Stomach (tissue), 9 donors: Measurements from ENCODE around the gene PNPLA6. TPM values are rescaled to one million over a fixed set of nuclear protein-coding genes. Genes with fewer than 3 reads are reported as not detected.

Experiments used
- DNase-seq, 2 donors: peaks; one replicate each; pipeline versions ENCODE4 v3.0.0 to v3.0.0-alpha.2; 2013 to 2019
- H3K27ac ChIP-seq, 5 donors: fragments of 200-600 bp in 4 of 5; sonication (generic) in 4 of 5; one replicate each; pipeline ENCODE4 v1.5.1; 2013 to 2019; ENCODE audit warnings: mild to moderate bottlenecking in 1 of 5, moderate library complexity in 1 of 5
- H3K27me3 ChIP-seq, 3 donors: fragments of 200-600 bp; sonication (generic); one replicate each; pipeline ENCODE4 v1.5.1; 2017 to 2019; ENCODE audit warnings: mixed run types in 1 of 3
- H3K36me3 ChIP-seq, 4 donors: fragments of 200-600 bp; sonication (generic); 1 replicate in 3 of 4; 2 replicates in 1 of 4; pipeline ENCODE4 v1.5.1; 2016 to 2019
- H3K4me1 ChIP-seq, 4 donors: fragments of 200-600 bp; sonication (generic); one replicate each; pipeline ENCODE4 v1.5.1; 2016 to 2019
- H3K4me3 ChIP-seq, 4 donors: fragments of 200-600 bp; sonication (generic) in 3 of 4; one replicate each; pipeline ENCODE4 v1.5.1; 2016 to 2019; ENCODE audit warnings: mild to moderate bottlenecking in 1 of 4
- H3K9me3 ChIP-seq, 4 donors: fragments of 200-600 bp; sonication (generic); one replicate each; pipeline ENCODE4 v1.5.1; 2016 to 2019
- EP300 ChIP-seq: sonication (generic); formaldehyde crosslinking; IDR thresholded peaks from one replicate; pipeline ENCODE4 v1.6.1; 2017; ENCODE audit warnings: antibody characterized with exemption
- POLR2A ChIP-seq, 4 donors: fragments of 450-650 bp; IDR thresholded peaks; one replicate each; pipeline ENCODE4 v1.6.1; 2016; ENCODE audit warnings: antibody characterized with exemption in 4 of 4, control low read depth in 2 of 4, mild to moderate bottlenecking in 1 of 4, moderate library complexity in 1 of 4
- POLR2AphosphoS5 ChIP-seq, 3 donors: sonication (generic); formaldehyde crosslinking; IDR thresholded peaks; one replicate each; pipeline ENCODE4 v1.6.1; 2016; ENCODE audit warnings: antibody characterized with exemption in 3 of 3
- WGBS, 5 donors: extraction: QIAGEN DNeasy Blood & Tissue Kit in 3 of 5; methylation state at CpG; one replicate each; pipeline versions ENCODE4 v1.1.5 to v1.1.7; 2013 to 2018; 5-methylcytosine and 5-hydroxymethylcytosine counted together
- intact Hi-C: fragments of 100-400 bp; cut with DNase I; formaldehyde crosslinking; loops from one replicate; pipeline ENCODE4 v1.15.1; 2023; ENCODE audit warnings: low total_unique reads
- polyA plus RNA-seq, 3 donors: library from polyadenylated mRNA; stranded (reverse); fragments of 200-250 nt; gene quantifications; one replicate each; pipeline ENCODE4 v1.2.3, GENCODE V29; 2013
- total RNA-seq, 5 donors: library from RNA; depleted of rRNA; stranded (reverse); fragments of >200 nt; gene quantifications; one replicate each; pipeline versions ENCODE4 v1.1.0 to v1.2.3, GENCODE V29; 2014 to 2016
- TF ChIP-seq, protein P1 (sequence below), 7 experiments: fragments of 450-650 bp in 4 of 7; fragments of 200-600 bp in 3 of 7; sonication (generic) in 3 of 7; IDR thresholded peaks; one replicate each; pipeline ENCODE4 v1.5.1; 2016 to 2019; ENCODE audit warnings: antibody characterized with exemption in 7 of 7, control low read depth in 2 of 7, mild to moderate bottlenecking in 1 of 7
- donor health status: healthy with polysubstance abuse.
- donor health status: Bipolar disorder and iron deficiency.
- donor health status: healthy.

The PNPLA6 gene
- total and polyA plus RNA-seq, 8 donors: 15.2 to 357 (median 44.3) TPM

- no peaks in the 10 kb centered on the region for H3K9me3 ChIP-seq
- no peak overlapping the region for H3K27ac ChIP-seq
- TF ChIP-seq POLR2AphosphoS5 (IDR thresholded peaks at IDR 0.05) (no peak), EP300 (no peak), POLR2A (IDR thresholded peaks at IDR 0.05) (no peak)
- TF ChIP-seq, protein P1, sequence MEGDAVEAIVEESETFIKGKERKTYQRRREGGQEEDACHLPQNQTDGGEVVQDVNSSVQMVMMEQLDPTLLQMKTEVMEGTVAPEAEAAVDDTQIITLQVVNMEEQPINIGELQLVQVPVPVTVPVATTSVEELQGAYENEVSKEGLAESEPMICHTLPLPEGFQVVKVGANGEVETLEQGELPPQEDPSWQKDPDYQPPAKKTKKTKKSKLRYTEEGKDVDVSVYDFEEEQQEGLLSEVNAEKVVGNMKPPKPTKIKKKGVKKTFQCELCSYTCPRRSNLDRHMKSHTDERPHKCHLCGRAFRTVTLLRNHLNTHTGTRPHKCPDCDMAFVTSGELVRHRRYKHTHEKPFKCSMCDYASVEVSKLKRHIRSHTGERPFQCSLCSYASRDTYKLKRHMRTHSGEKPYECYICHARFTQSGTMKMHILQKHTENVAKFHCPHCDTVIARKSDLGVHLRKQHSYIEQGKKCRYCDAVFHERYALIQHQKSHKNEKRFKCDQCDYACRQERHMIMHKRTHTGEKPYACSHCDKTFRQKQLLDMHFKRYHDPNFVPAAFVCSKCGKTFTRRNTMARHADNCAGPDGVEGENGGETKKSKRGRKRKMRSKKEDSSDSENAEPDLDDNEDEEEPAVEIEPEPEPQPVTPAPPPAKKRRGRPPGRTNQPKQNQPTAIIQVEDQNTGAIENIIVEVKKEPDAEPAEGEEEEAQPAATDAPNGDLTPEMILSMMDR (IDR thresholded peaks at IDR 0.05): no peak
- H3K27me3 ChIP-seq: no peaks in the 10 kb centered on the region
- H3K4me1 ChIP-seq: peaks cover 0 to 13% (median 10%) of the 10 kb centered on the region in 4 donors
- intact Hi-C loops: no loop called here
- H3K4me3 ChIP-seq: no peak overlapping the region
- H3K36me3 ChIP-seq: peaks cover 54 to 87% (median 84%) of the 10 kb centered on the region in 4 donors
- no peak for DNase-seq
- WGBS, 5 donors: 87 to 94% (median 88%) methylated on average over 22 to 28 of the region's 28 CpGs
These were observed 19.0 kb downstream of the PNPLA6 start for GRCh38 chr19:7554565-7554964.

DNA sequence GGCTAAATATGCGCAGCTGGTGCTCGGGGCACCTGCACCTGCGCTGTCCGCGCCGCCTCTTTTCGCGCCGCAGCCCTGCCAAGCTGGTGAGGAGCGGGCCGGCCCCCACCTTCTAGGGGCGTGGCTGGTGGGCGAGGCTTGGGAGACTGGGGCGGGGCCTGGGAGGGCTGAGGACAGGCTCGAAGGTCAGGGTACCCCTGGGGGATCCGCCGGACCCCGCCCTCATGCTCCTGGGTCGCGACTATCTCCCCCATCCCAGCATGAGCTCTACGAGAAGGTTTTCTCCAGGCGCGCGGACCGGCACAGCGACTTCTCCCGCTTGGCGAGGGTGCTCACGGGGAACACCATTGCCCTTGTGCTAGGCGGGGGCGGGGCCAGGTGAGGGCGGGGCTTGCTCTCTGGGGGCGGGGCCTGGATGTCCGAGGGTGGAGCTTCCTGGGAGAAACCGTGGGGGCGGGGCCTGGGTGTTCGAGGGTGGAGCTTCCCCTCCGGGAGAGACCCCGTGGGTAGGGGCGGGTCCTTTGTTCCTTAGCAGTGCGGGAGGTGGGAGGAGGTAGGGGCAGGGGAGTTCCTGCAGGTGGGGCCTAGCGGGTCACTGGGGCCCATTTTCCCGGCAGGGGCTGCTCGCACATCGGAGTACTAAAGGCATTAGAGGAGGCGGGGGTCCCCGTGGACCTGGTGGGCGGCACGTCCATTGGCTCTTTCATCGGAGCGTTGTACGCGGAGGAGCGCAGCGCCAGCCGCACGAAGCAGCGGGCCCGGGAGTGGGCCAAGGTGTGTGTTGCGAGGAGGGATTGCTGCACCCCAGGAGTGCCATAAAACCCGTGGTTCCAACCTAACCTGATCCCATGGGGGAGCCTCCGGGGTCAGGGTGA, 19.7 kb downstream of the PNPLA6 start:
- H3K36me3 ChIP-seq: peaks cover 57 to 87% (median 84%) of the 10 kb centered on the region in 4 donors
- intact Hi-C loops: no loop called here
- H3K4me1 ChIP-seq: peaks cover 0 to 13% (median 10%) of the 10 kb centered on the region in 4 donors
- H3K9me3 ChIP-seq: no peaks in the 10 kb centered on the region
- DNase-seq: peak in 1 of 2 donors; percentile 65
- H3K4me3 ChIP-seq: no peak overlapping the region
- no peak overlapping the region for H3K27ac ChIP-seq
- 68 to 79% (median 76%) methylated on average over 26 to 62 of the region's 62 CpGs for WGBS, 5 donors
- TF ChIP-seq POLR2AphosphoS5 (IDR thresholded peaks at IDR 0.05) (no peak), POLR2A (IDR thresholded peaks at IDR 0.05) (no peak), EP300 (no peak)
- H3K27me3 ChIP-seq: no peaks in the 10 kb centered on the region

DNA sequence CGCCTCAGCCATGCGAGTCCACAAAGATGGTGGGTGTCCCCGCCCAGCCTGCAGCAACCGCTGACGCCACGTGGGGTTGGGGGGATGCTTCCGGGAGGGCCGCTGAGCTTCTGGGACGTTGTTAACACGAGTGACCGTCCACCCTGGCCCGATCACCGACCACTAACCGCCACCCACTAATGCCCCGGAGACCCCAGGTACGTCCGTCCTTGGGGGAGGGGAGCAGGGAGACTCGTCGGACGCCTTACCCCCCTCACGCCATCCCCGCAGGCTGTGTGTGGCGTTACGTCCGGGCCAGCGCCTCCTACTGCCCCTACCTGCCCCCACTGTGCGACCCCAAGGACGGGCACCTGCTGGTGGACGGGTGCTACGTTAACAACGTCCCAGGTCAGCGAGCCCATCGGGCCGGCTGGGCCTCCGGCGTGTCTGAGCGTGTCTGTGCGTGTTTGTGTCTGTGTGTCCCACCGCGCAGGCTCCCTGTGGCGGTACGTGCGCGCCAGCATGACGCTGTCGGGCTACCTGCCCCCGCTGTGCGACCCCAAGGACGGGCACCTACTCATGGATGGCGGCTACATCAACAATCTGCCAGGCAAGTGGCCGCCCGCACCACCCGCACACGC, 21.3 kb downstream of the PNPLA6 start:
- Histone ChIP-seq H3K4me1 (peaks cover 0 to 2% (median 0%) of the 10 kb centered on the region in 4 donors), H3K36me3 (peaks cover 62 to 89% (median 87%) of the 10 kb centered on the region in 4 donors), H3K27me3 (no peaks in the 10 kb centered on the region), H3K4me3 (no peak overlapping the region), H3K27ac (no peak overlapping the region), H3K9me3 (no peaks in the 10 kb centered on the region)
- intact Hi-C loops: no loop called here
- no peak for DNase-seq
- 95 to 98% (median 97%) methylated on average over 21 to 54 of the region's 54 CpGs for WGBS, 5 donors
- TF ChIP-seq, protein P1 (IDR thresholded peaks at IDR 0.05): no peak
- no peak for TF ChIP-seq EP300
- TF ChIP-seq POLR2AphosphoS5 (IDR thresholded peaks at IDR 0.05): no peak
- TF ChIP-seq POLR2A (IDR thresholded peaks at IDR 0.05): no peak

GRCh38 chr19:7558667-7559066, 23.1 kb downstream of the PNPLA6 start:
- Histone ChIP-seq H3K36me3 (peaks cover 60 to 91% (median 84%) of the 10 kb centered on the region in 4 donors), H3K27ac (no peak overlapping the region), H3K27me3 (no peaks in the 10 kb centered on the region), H3K4me1 (no peaks in the 10 kb centered on the region), H3K9me3 (no peaks in the 10 kb centered on the region), H3K4me3 (no peak overlapping the region)
- TF ChIP-seq POLR2AphosphoS5 (IDR thresholded peaks at IDR 0.05): no peak
- TF ChIP-seq EP300: no peak
- no peak for TF ChIP-seq POLR2A (IDR thresholded peaks at IDR 0.05)
- TF ChIP-seq, protein P1 (IDR thresholded peaks at IDR 0.05): no peak
- DNase-seq: no peak
- intact Hi-C loops: no loop called here
- 90 to 96% (median 93%) methylated on average over 9 to 18 of the region's 18 CpGs for WGBS, 5 donors
